ENCODE measurements around the gene KCNQ1. TPM values are rescaled to one million over a fixed set of nuclear protein-coding genes. Genes with fewer than 3 reads are reported as not detected.

The KCNQ1 gene
- total RNA-seq, 5 donors from 2014 or later (not counting 1 experiment from before 2014, with no cell fraction given) = 20.9 to 32.9 (median 24.0) TPM

DNA sequence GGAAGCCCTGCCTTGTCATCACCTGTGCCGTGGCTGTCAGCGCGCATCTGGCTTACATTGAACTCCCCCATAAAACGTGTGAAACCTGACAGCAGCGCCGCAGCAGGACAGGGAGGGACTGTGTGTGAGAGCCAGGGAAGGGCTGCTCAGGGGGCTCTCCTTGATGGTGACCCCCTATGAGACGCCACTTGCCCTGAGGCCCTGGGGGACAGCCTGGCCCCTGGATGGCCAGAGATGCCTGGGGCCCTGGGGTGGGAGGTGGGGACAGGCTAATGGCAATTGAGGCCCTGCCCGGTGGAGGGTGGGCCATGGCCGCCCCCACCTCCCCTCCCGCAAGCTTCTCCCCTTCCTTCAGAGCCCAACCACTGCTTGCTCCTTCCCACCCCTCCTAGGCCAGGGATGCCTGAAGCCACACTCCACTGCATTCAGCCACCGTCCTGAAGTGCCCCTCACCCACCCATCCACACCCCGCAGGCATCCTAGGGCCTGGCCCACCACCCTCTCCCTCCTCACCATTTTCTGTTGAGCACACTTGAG, 290.3 kb downstream of the KCNQ1 start:
- no peak overlapping the region for H3K27ac ChIP-seq (ENCODE audit: low read length)
- Mint-ChIP-seq H3K4me1 (peaks cover 0 to 5% (median 0%) of the 10 kb centered on the region in 3 donors), H3K4me3 (no peak overlapping the region), H3K9me3 (no peaks in the 10 kb centered on the region), H3K27ac (no peak overlapping the region), H3K27me3 (no peaks in the 10 kb centered on the region), H3K36me3 (no peaks in the 10 kb centered on the region)
- WGBS (ENCODE audit: insufficient coverage) = 91% methylated on average over 4 of the region's 12 CpGs
- ChIA-PET POLR2A (no interaction called here), CTCF (no interaction called here)
- no peaks in the 10 kb centered on the region for H3K36me3 ChIP-seq (ENCODE audit: control insufficient read depth in 2 of 2, extremely low read depth in 1 of 2, insufficient read depth in 1 of 2, low read length in 1 of 2)
- H3K27me3 ChIP-seq (replicated peaks in 1 of 2; ENCODE audit: control insufficient read depth in 2 of 2, extremely low read depth in 1 of 2, insufficient read depth in 2 of 2, low read length in 1 of 2) = peaks cover 0 to 4% of the 10 kb centered on the region in 2 experiments
- no peak for ATAC-seq (replicated peaks in 1 of 4)
- no peak overlapping the region for H3K4me3 ChIP-seq (ENCODE audit: control insufficient read depth in 1 of 2, extremely low read depth in 1 of 2, low read length in 1 of 2)
- no peaks in the 10 kb centered on the region for H3K4me1 ChIP-seq (ENCODE audit: control insufficient read depth in 1 of 2, extremely low read depth in 1 of 2, insufficient read depth in 2 of 2, low read length in 2 of 2)
- H3K9me3 ChIP-seq = no peaks in the 10 kb centered on the region
- no peak for DNase-seq

DNA sequence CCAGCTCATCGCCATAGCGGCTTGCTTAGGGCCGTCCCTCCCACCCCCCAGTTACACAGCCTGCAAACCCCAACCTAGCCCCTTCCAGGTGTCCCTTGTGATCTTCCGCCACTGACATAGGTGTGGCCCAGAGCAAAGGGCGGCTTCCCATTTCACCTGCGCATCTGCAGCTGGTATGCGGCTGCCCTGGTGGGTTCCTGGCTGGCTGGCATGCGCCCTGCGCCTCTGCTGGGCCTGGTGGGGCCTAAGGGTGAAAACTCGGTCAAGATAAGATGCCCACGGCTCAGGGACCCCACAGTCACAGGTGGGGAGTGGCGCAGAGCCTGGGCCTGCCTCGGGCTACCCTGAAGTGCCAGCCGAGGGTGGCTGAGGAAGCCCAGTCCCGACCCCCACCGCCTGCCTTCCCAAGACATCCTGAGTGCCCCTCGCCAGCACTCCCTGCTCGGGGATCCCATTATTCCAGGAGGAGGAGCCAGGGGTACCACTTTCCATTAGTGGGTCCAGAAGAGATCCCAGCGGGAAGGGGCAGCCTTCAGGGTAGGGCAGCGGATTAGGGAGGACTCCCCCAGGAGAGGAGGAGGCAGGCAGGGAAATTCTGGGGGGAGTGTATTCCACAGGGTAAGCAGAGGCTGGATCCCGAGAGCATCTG, 291.9 kb downstream of the KCNQ1 start:
- no peaks in the 10 kb centered on the region for H3K36me3 Mint-ChIP-seq
- no peak overlapping the region for H3K4me3 Mint-ChIP-seq
- no peak overlapping the region for H3K4me3 ChIP-seq (ENCODE audit: control insufficient read depth in 1 of 2, extremely low read depth in 1 of 2, low read length in 1 of 2)
- H3K27ac ChIP-seq (ENCODE audit: low read length) = no peak overlapping the region
- CTCF ChIA-PET = no interaction called here
- WGBS (ENCODE audit: insufficient coverage) = 85% methylated on average over 17 of the region's 21 CpGs
- H3K9me3 ChIP-seq = no peaks in the 10 kb centered on the region
- no peak overlapping the region for H3K27ac Mint-ChIP-seq
- POLR2A ChIA-PET = no interaction called here
- H3K9me3 Mint-ChIP-seq = no peaks in the 10 kb centered on the region
- no peaks in the 10 kb centered on the region for H3K4me1 ChIP-seq (ENCODE audit: control insufficient read depth in 1 of 2, extremely low read depth in 1 of 2, insufficient read depth in 2 of 2, low read length in 2 of 2)
- DNase-seq (no peak), ATAC-seq (replicated peaks in 1 of 4) (no peak)
- peaks cover 0 to 5% (median 0%) of the 10 kb centered on the region in 3 donors for H3K4me1 Mint-ChIP-seq
- H3K27me3 Mint-ChIP-seq = no peaks in the 10 kb centered on the region
- no peaks in the 10 kb centered on the region for H3K36me3 ChIP-seq (ENCODE audit: control insufficient read depth in 2 of 2, extremely low read depth in 1 of 2, insufficient read depth in 1 of 2, low read length in 1 of 2)
- peaks cover 0 to 4% of the 10 kb centered on the region in 2 experiments for H3K27me3 ChIP-seq (replicated peaks in 1 of 2; ENCODE audit: control insufficient read depth in 2 of 2, extremely low read depth in 1 of 2, insufficient read depth in 2 of 2, low read length in 1 of 2)

DNA sequence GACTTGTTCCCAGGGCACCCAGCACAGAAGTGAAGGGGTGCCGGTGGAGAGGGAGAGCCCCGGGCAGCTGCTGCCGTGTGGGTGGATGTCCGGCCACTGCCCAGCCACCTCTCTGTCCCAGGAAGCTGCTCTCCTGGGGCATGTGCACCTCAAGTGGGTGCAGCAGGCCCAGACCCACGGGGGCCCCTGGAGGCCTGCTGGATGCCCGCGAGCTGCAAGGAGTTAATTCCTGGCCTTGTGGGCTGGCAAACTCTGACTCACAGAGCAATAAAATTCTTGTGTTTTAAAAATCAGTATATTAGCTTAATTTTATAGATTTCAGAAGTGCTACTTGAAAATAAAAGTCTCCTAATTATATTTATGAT, 292.4 kb downstream of the KCNQ1 start:
- Mint-ChIP-seq H3K4me3 (no peak overlapping the region), H3K27ac (no peak overlapping the region), H3K4me1 (peaks cover 0 to 5% (median 0%) of the 10 kb centered on the region in 3 donors), H3K36me3 (no peaks in the 10 kb centered on the region), H3K27me3 (no peaks in the 10 kb centered on the region), H3K9me3 (no peaks in the 10 kb centered on the region)
- WGBS (ENCODE audit: insufficient coverage) = 89% methylated on average over 3 of the region's 7 CpGs
- ATAC-seq (replicated peaks in 1 of 4) (no peak), DNase-seq (no peak)
- peaks cover 0 to 4% of the 10 kb centered on the region in 2 experiments for H3K27me3 ChIP-seq (replicated peaks in 1 of 2; ENCODE audit: control insufficient read depth in 2 of 2, extremely low read depth in 1 of 2, insufficient read depth in 2 of 2, low read length in 1 of 2)
- no peaks in the 10 kb centered on the region for H3K36me3 ChIP-seq (ENCODE audit: control insufficient read depth in 2 of 2, extremely low read depth in 1 of 2, insufficient read depth in 1 of 2, low read length in 1 of 2)
- H3K9me3 ChIP-seq = no peaks in the 10 kb centered on the region
- H3K4me3 ChIP-seq (ENCODE audit: control insufficient read depth in 1 of 2, extremely low read depth in 1 of 2, low read length in 1 of 2) = no peak overlapping the region
- ChIA-PET CTCF (no interaction called here), POLR2A (no interaction called here)
- no peak overlapping the region for H3K27ac ChIP-seq (ENCODE audit: low read length)
- H3K4me1 ChIP-seq (ENCODE audit: control insufficient read depth in 1 of 2, extremely low read depth in 1 of 2, insufficient read depth in 2 of 2, low read length in 2 of 2) = no peaks in the 10 kb centered on the region

DNA sequence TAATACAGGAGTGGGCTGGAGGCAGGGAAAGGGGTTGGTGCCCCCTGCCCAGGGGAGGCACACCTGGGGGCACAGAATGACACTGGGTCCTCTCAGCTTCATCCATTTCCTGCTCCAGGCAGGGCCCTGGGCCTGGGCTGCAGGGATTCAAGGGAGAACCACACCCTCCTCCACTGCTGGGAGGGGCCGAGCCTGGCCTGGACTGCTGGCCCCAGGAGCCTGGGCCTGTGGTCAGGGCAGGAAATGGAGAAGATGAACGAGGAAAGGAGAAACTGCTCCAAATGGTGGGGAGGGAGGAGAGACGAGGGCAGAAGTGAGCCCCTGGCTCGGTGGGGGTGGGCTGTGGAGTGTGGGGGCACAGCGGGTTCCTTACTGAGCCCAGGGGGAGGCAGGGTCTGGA, 293.1 kb downstream of the KCNQ1 start:
- no peaks in the 10 kb centered on the region for H3K9me3 Mint-ChIP-seq
- Histone ChIP-seq H3K9me3 (no peaks in the 10 kb centered on the region), H3K4me3 (ENCODE audit: control insufficient read depth in 1 of 2, extremely low read depth in 1 of 2, low read length in 1 of 2) (no peak overlapping the region), H3K36me3 (ENCODE audit: control insufficient read depth in 2 of 2, extremely low read depth in 1 of 2, insufficient read depth in 1 of 2, low read length in 1 of 2) (no peaks in the 10 kb centered on the region), H3K27ac (ENCODE audit: low read length) (no peak overlapping the region), H3K4me1 (ENCODE audit: control insufficient read depth in 1 of 2, extremely low read depth in 1 of 2, insufficient read depth in 2 of 2, low read length in 2 of 2) (no peaks in the 10 kb centered on the region), H3K27me3 (replicated peaks in 1 of 2; ENCODE audit: control insufficient read depth in 2 of 2, extremely low read depth in 1 of 2, insufficient read depth in 2 of 2, low read length in 1 of 2) (peaks cover 0 to 4% of the 10 kb centered on the region in 2 experiments)
- no peak overlapping the region for H3K4me3 Mint-ChIP-seq
- POLR2A ChIA-PET = no interaction called here
- no peak overlapping the region for H3K27ac Mint-ChIP-seq
- H3K36me3 Mint-ChIP-seq = no peaks in the 10 kb centered on the region
- no peaks in the 10 kb centered on the region for H3K27me3 Mint-ChIP-seq
- H3K4me1 Mint-ChIP-seq = peaks cover 0 to 5% (median 0%) of the 10 kb centered on the region in 3 donors
- 78% methylated on average over 3 of the region's 5 CpGs for WGBS (ENCODE audit: insufficient coverage)
- no peak for DNase-seq
- CTCF ChIA-PET = no interaction called here
- ATAC-seq (replicated peaks in 1 of 4) = no peak

DNA sequence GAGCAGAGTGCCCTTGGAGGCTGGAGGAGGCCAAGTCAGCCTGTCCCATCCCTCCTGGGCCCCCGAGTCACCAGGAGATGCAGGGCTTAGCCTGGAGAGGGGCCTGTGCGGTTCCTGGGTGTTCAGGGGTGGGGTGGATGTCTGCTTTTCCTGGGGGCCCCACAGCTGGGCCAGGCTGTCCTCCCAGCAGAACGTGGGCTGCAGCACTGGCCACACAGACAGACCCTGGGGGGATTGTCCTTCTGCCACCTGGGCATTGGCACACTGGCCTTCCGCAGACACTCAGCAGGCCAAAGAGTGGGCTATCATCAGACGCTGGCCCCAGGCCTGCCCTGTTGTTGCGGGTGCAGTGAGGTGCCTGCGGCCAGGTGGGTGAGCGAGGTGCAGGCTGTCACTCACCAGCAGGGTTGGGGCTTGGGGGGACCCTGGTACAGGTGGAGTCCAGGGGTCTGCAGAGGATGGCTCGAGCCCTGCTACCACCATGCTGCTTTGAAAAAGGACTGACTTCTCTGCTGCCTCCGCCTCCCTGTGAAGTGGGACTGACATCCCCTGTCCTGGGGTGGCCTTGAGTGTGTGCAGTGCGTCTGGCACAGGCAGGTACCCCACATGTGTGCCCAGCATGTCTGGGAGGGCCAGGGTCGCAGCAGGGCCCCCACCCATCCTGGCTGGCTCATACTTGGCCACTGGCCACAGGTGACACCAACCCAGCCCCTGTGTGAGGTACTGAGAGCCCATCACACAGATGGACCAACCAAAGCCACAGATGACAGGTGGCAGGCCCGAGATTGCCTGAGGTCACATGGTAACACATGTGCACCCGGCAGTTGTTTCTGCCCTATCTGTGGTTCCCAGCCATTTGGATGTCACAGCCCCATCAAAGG, 294.0 kb downstream of the KCNQ1 start:
- H3K9me3 Mint-ChIP-seq = no peaks in the 10 kb centered on the region
- POLR2A ChIA-PET = no interaction called here
- 86% methylated on average over 10 of the region's 14 CpGs for WGBS (ENCODE audit: insufficient coverage)

DNA sequence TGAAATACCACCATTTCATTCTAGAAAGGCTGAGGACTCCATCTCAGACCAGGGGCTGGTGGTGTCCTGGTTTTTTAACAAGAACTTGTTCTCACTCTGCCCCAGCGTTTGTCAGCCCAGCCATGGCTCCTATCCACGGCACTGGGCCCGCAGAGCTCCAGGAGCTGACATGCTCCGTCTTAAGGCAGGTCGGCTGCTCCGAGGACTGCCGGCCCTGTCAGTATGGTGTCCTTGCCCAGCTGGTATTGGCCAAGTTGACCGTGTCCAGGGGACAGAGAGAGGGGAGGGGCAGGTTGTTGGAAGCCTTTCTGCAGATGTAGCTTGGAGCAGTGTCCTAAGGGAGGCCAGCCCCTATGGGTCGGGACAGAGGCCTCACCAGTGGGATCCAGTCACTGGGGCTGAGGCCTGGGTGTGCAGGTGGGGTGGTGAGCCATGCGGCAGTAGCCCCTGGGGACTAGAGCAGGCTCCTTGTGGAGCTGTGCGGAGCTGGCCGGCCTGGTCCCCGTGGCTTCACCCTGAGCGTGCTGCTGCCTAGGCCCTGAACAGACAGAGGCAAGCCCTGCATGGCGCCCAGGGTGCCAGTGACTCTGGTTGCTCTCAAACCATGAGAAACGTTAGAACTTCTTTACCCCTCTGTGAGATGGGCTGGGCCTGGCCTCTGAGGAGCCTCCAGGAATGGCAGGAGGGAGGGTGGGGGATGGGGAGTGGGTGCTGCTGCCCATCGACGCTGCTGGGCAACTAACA, 294.9 kb downstream of the KCNQ1 start:
- Histone ChIP-seq H3K27ac (ENCODE audit: low read length) (no peak overlapping the region), H3K9me3 (no peaks in the 10 kb centered on the region), H3K36me3 (ENCODE audit: control insufficient read depth in 2 of 2, extremely low read depth in 1 of 2, insufficient read depth in 1 of 2, low read length in 1 of 2) (no peaks in the 10 kb centered on the region), H3K27me3 (replicated peaks in 1 of 2; ENCODE audit: control insufficient read depth in 2 of 2, extremely low read depth in 1 of 2, insufficient read depth in 2 of 2, low read length in 1 of 2) (peaks cover 0 to 4% of the 10 kb centered on the region in 2 experiments), H3K4me3 (ENCODE audit: control insufficient read depth in 1 of 2, extremely low read depth in 1 of 2, low read length in 1 of 2) (no peak overlapping the region), H3K4me1 (ENCODE audit: control insufficient read depth in 1 of 2, extremely low read depth in 1 of 2, insufficient read depth in 2 of 2, low read length in 2 of 2) (no peaks in the 10 kb centered on the region)
- H3K36me3 Mint-ChIP-seq = peaks cover 3% of the 10 kb centered on the region
- POLR2A ChIA-PET = no interaction called here
- H3K27ac Mint-ChIP-seq = no peak overlapping the region
- DNase-seq = no peak
- WGBS (ENCODE audit: insufficient coverage) = 94% methylated on average over 12 of the region's 18 CpGs
- no peak overlapping the region for H3K4me3 Mint-ChIP-seq
- H3K27me3 Mint-ChIP-seq = no peaks in the 10 kb centered on the region
- CTCF ChIA-PET = interaction anchor here in 1 of 2 donors (0.6 kb wide), 1 partner anchor 869 kb away, joined by 5 read pairs; no protein-coding TSS in a partner anchor
- H3K9me3 Mint-ChIP-seq = no peaks in the 10 kb centered on the region
- peaks cover 0 to 5% (median 0%) of the 10 kb centered on the region in 3 donors for H3K4me1 Mint-ChIP-seq
- ATAC-seq (replicated peaks in 1 of 4) = no peak

More for the DNA sequence above, 294.0 kb downstream of the KCNQ1 start:
- H3K9me3 ChIP-seq = no peaks in the 10 kb centered on the region
- H3K27ac ChIP-seq (ENCODE audit: low read length) = no peak overlapping the region
- H3K4me3 ChIP-seq (ENCODE audit: control insufficient read depth in 1 of 2, extremely low read depth in 1 of 2, low read length in 1 of 2) = no peak overlapping the region
- H3K27me3 ChIP-seq (replicated peaks in 1 of 2; ENCODE audit: control insufficient read depth in 2 of 2, extremely low read depth in 1 of 2, insufficient read depth in 2 of 2, low read length in 1 of 2) = peaks cover 0 to 4% of the 10 kb centered on the region in 2 experiments
- Mint-ChIP-seq H3K36me3 (no peaks in the 10 kb centered on the region), H3K4me1 (peaks cover 0 to 5% (median 0%) of the 10 kb centered on the region in 3 donors), H3K27ac (no peak overlapping the region), H3K27me3 (no peaks in the 10 kb centered on the region), H3K4me3 (no peak overlapping the region)
- no peaks in the 10 kb centered on the region for H3K36me3 ChIP-seq (ENCODE audit: control insufficient read depth in 2 of 2, extremely low read depth in 1 of 2, insufficient read depth in 1 of 2, low read length in 1 of 2)
- DNase-seq (no peak), ATAC-seq (replicated peaks in 1 of 4) (no peak)
- no peaks in the 10 kb centered on the region for H3K4me1 ChIP-seq (ENCODE audit: control insufficient read depth in 1 of 2, extremely low read depth in 1 of 2, insufficient read depth in 2 of 2, low read length in 2 of 2)
- CTCF ChIA-PET = no interaction called here

Measured in T-cell (primary cell).